ENCODE data around the gene DNAJB11.

Gene DNAJB11

DNA sequence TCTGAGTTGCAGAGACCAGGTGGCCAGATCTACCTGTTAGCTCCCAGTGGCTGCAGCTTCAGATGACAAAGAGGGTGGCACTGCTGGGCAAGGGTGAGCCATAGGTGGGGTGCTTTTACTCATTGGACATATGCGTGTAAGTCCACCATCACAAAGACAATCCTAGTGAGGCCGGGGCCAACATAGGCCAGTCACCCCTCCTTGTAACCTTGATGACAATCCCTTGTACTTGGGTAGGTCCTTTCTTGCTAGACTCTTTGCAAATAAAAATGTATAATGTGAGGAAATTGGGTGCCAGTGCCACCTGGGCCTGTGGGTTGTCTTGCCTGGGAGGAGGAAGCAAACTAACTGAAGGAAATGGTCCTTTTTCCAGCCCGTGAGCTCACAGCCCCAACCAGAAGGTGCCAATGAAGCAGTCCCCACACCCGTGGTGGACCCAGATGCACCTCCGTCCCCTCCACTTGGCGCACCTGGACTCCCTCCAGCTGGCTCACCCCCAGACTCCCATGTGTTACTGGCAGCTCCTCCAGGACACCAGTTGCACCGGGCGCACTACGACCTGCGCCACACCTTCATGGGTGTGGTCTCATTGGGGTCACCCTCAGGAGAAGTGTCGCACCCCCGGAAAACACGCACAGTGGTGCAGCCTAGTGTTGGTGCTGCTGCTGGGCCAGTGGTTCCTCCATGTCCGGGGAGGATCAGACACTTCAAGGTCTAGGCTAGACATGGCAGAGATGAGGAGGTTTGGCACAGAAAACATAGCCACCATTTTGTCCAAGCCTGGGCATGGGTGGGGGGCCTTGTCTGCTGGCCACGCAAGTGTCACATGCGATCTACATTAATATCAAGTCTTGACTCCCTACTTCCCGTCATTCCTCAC lies 49.9 kb downstream of the DNAJB11 start:
- DNase-seq (ENCODE audit: low spot score): no peak
- TF ChIP-seq, protein P1, sequence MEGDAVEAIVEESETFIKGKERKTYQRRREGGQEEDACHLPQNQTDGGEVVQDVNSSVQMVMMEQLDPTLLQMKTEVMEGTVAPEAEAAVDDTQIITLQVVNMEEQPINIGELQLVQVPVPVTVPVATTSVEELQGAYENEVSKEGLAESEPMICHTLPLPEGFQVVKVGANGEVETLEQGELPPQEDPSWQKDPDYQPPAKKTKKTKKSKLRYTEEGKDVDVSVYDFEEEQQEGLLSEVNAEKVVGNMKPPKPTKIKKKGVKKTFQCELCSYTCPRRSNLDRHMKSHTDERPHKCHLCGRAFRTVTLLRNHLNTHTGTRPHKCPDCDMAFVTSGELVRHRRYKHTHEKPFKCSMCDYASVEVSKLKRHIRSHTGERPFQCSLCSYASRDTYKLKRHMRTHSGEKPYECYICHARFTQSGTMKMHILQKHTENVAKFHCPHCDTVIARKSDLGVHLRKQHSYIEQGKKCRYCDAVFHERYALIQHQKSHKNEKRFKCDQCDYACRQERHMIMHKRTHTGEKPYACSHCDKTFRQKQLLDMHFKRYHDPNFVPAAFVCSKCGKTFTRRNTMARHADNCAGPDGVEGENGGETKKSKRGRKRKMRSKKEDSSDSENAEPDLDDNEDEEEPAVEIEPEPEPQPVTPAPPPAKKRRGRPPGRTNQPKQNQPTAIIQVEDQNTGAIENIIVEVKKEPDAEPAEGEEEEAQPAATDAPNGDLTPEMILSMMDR (IDR thresholded peaks at IDR 0.05; ENCODE audit: extremely low read depth, missing control alignments): no peak

DNA sequence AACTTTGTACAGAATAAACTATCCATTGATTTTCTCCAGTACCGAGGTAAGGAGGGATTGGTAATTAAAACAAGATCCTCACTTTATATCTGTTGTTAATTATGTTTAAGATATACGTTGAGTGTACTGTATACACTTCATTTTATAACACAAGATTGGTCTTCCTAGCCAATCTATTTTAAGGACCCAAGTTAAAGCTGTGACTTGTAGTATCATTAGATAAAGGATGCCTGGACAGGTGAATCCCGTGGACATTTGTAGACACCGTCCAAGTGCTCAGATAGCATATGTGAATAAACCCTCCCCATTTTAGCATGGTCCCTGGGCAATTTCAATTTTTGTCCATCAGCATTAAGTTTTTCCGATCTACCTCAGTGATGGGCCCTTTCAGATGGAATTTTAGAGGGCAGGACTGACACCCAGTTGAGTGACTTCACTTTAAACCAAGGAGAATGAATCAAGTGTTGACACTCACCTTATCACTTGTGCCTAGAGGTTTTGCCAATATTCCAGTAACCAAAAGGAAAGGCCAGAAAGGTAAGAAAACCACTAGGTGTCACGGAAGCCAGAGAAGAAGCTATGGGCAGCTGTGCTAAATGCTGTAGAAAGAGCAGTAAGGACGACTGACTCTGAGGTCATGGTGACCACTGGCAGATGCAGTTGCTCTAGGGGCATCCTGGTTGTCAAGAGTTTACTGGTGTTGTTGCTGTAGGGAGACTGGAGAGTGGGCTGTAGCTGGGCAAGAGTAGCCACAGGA lies 51.6 kb downstream of the DNAJB11 start:
- TF ChIP-seq, protein P1 (IDR thresholded peaks at IDR 0.05; ENCODE audit: extremely low read depth, missing control alignments): no peak
- DNase-seq (ENCODE audit: low spot score): no peak

DNA sequence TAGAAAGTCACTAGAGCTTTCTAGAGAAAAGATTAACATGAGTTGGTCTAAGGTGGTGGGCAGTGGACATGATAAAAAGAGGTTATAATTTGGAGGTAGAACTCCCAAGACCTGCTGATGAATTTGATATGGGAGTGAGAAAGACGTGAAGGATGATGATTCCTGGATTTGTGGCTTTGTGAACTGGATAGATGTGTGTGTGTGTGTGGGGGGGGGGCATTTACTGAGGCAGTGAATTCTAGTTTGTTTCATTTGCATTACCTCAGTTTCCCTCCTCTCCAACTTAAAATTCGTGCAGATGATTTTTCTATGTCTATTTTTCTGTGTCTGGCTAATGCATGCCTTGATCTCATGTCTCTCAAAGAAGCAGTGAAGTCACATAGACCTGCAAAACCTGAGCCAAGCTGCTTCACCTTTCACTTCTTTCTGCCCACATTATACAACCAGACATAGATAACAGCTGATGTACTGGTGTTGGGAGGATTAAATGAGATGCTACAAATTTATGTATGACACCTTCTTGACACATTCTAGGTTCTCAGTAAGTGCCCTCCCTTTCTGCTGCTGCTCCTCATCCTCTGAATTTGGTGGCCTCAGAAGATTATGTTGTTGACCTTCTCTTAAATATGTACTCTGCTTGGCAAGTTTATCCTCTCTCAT lies 52.3 kb downstream of the DNAJB11 start:
- DNase-seq (ENCODE audit: low spot score): no peak
- TF ChIP-seq, protein P1 (IDR thresholded peaks at IDR 0.05; ENCODE audit: extremely low read depth, missing control alignments): no peak

DNA sequence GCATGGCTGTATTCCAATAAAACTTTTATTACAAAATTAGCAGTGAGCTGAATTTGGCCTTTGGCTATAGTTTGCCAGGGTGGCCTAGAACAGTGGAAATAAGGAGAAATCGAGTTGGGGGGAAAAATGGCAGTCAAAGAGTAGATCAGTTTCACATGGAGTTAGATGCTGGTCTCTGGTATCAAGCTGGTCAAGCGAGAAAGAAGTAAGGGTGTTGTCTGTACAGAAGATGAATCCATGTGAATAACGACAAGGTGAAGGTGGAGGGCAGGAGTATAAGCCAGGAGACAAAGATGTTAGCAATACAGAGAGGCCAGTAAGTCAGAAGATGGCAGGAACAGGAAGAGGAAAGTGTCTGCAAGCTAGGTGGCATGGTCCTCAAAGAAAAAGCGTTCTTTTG lies 54.1 kb downstream of the DNAJB11 start:
- TF ChIP-seq, protein P1 (IDR thresholded peaks at IDR 0.05; ENCODE audit: extremely low read depth, missing control alignments): no peak
- DNase-seq (ENCODE audit: low spot score): no peak

DNA sequence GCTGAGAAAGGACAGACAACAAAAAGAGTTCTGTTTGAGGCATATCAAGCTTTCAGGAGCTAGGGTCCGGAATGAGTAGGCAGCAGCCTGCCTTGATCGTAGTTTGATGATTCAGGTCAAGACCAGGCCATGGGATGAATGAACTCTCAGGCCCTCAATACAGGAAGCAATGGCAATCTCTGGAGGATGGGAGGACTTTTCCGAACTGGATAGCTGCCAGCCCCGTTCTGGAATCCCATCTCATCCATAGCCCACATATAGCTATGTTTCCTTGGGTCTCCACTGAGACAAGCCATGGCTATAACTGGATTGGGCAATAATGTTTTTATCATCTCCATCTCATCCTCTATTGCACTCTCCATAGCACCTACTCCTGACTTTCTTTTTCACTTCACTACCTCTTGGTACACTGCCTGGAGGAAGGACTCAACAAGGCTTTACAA lies 55.1 kb downstream of the DNAJB11 start:
- TF ChIP-seq, protein P1 (IDR thresholded peaks at IDR 0.05; ENCODE audit: extremely low read depth, missing control alignments): no peak
- DNase-seq (ENCODE audit: low spot score): no peak

DNA sequence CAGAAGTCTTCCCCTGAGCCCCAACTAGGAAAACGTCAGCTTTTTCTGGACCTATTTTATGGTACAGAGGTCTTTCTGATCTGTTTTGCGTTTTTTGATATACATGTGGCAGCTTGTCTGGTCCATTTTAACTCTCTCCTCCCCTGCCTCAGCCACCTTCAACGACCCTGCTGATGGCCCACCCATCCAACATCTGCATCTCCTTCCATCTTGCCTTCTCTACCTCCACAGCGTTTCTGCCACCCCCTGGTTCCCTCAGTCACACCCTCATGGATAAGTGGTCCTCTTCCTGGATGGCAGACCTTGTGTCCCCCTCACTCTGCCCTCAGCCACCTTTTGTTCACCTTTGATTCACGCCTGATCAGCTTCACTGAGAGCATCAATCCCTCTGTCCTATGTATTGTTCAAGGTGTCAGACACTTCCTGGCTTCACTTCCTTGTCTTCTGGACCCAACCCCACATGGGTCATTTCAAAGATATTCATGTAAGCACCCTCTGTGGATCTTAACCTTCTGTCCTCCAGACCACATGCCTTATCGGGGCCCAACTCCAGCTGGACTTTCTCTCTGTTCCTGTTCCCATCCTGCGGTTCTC lies 55.8 kb downstream of the DNAJB11 start:
- DNase-seq (ENCODE audit: low spot score): no peak
- TF ChIP-seq, protein P1 (IDR thresholded peaks at IDR 0.05; ENCODE audit: extremely low read depth, missing control alignments): no peak

Data from GM20000 (cell line).